Gastrocnemius medialis (tissue), 4 donors: Measurements from ENCODE around the gene ARHGEF6.

Experiments used
- POLR2A ChIP-seq, 2 donors: fragments of 450-650 bp; IDR thresholded peaks; one replicate each; pipeline ENCODE4 v1.6.1; 2017; ENCODE audit warnings: antibody characterized with exemption in 2 of 2, mild to moderate bottlenecking in 2 of 2, moderate library complexity in 2 of 2
- TF ChIP-seq, protein P1 (sequence below), 5 experiments: fragments of 450-650 bp in 3 of 5; fragments of 200-600 bp in 2 of 5; sonication (generic) in 2 of 5; IDR thresholded peaks in 4 of 5; conservative IDR thresholded peaks in 1 of 5; 1 replicate in 4 of 5; 2 replicates in 1 of 5; pipeline ENCODE4 v1.5.1; 2016 to 2019; ENCODE audit warnings: antibody characterized with exemption in 5 of 5, mild to moderate bottlenecking in 3 of 5, moderate library complexity in 3 of 5

DNA sequence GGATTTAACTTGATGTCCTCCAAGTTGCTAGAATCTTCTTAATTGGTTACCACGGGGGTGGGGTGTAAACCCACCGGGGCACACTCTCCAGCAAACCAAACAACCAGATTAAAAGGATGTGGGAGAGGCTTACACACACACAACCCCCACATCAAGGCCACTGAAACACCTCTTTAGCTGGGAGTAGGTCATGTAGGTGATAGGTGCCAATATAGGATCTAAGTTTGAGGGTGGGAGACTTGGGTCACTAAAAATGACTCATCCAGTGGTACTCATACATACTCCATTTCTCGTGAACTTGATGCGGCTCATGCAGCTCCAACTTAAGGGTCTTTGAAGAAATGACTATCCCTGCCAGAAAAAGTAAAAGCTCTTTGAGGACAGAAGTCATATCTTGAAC is 153.3 kb downstream of the ARHGEF6 start:
- TF ChIP-seq, protein P1, sequence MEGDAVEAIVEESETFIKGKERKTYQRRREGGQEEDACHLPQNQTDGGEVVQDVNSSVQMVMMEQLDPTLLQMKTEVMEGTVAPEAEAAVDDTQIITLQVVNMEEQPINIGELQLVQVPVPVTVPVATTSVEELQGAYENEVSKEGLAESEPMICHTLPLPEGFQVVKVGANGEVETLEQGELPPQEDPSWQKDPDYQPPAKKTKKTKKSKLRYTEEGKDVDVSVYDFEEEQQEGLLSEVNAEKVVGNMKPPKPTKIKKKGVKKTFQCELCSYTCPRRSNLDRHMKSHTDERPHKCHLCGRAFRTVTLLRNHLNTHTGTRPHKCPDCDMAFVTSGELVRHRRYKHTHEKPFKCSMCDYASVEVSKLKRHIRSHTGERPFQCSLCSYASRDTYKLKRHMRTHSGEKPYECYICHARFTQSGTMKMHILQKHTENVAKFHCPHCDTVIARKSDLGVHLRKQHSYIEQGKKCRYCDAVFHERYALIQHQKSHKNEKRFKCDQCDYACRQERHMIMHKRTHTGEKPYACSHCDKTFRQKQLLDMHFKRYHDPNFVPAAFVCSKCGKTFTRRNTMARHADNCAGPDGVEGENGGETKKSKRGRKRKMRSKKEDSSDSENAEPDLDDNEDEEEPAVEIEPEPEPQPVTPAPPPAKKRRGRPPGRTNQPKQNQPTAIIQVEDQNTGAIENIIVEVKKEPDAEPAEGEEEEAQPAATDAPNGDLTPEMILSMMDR (IDR thresholded peaks at IDR 0.05 in 4 of 5, conservative IDR thresholded peaks at IDR 0.05 in 1 of 5): no peak
- no peak for TF ChIP-seq POLR2A (IDR thresholded peaks at IDR 0.05)
